ENCODE measurements around the gene MELTF.

- no peak for TF ChIP-seq CTCF (conservative IDR thresholded peaks at IDR 0.05; ENCODE audit: low read length)
- TF ChIP-seq EZH2phosphoT487 (IDR thresholded peaks at IDR 0.05; ENCODE audit: borderline replicate concordance, low read depth, low read length), result no peak
Measured at GRCh38 chr3:197038679-197039462, 9.3 kb upstream of the MELTF start.

Data from OCI-LY7 (cell line).